GM23338 (cell line): ENCODE data around the gene MINDY4. TPM values are rescaled to one million over a fixed set of nuclear protein-coding genes. Genes with fewer than 3 reads are reported as not detected.

ENCODE experiments used
- ATAC-seq: fragments of 200-7000 bp; cut with Tn5 transposase; 3 replicates; pipeline ENCODE4 v1.9.1; 2020
- DNase-seq: peaks from one replicate; pipeline ENCODE4 v3.0.0-alpha.2; 2015; ENCODE audit warnings: low spot score
- H2AFZ ChIP-seq: fragments of 200-600 bp; sonication (generic); 2 replicates; pipeline ENCODE4 v1.8.0; 2016; ENCODE audit warnings: antibody characterized with exemption, mild to moderate bottlenecking, moderate library complexity
- H3F3A ChIP-seq: fragments of 200-600 bp; sonication (generic); replicated peaks from 2 replicates; pipeline ENCODE4 v1.8.0; 2017; ENCODE audit warnings: antibody characterized with exemption, mixed run types, low read depth
- H3K27ac ChIP-seq: fragments of 200-600 bp; sonication (generic); 2 replicates; pipeline ENCODE4 v1.6.1; 2016; ENCODE audit warnings: low read depth
- H3K27me3 ChIP-seq: fragments of 200-600 bp; sonication (generic); 2 replicates; pipeline ENCODE4 v1.8.0; 2016; ENCODE audit warnings: mild to moderate bottlenecking, mixed run types, moderate library complexity; ENCODE audit not compliant: insufficient read depth
- H3K36me3 ChIP-seq: fragments of 200-600 bp; sonication (generic); 2 replicates; pipeline ENCODE4 v1.8.0; 2016; ENCODE audit warnings: mild to moderate bottlenecking; ENCODE audit not compliant: insufficient read depth
- H3K4me1 ChIP-seq: fragments of 200-600 bp; sonication (generic); 2 replicates; pipeline ENCODE4 v1.8.0; 2016; ENCODE audit warnings: mild to moderate bottlenecking, moderate library complexity; ENCODE audit not compliant: insufficient read depth
- H3K4me2 ChIP-seq: fragments of 200-600 bp; sonication (generic); 2 replicates; pipeline ENCODE4 v1.7.1; 2017; ENCODE audit warnings: mixed run types
- H3K4me3 ChIP-seq: fragments of 200-600 bp; sonication (generic); 2 replicates; pipeline ENCODE4 v1.6.1; 2016; ENCODE audit warnings: mixed run types
- H3K79me2 ChIP-seq: fragments of 200-600 bp; sonication (generic); replicated peaks from 2 replicates; pipeline ENCODE4 v1.8.0; 2017; ENCODE audit warnings: mild to moderate bottlenecking; ENCODE audit not compliant: insufficient read depth
- H3K9me2 ChIP-seq: fragments of 200-600 bp; sonication (generic); 2 replicates; pipeline ENCODE4 v1.8.0; 2017; ENCODE audit not compliant: insufficient read depth
- H4K20me1 ChIP-seq: fragments of 200-600 bp; sonication (generic); replicated peaks from 2 replicates; pipeline ENCODE4 v1.8.0; 2017; ENCODE audit warnings: mild to moderate bottlenecking; ENCODE audit not compliant: insufficient read depth
- H3K27ac Mint-ChIP-seq: 2 replicates; pipeline ENCODE4 v1.8.0; 2020; ENCODE audit warnings: inconsistent platforms, mild to moderate bottlenecking, moderate library complexity, mixed read lengths
- H3K27me3 Mint-ChIP-seq: 3 replicates; pipeline ENCODE4 v1.8.0; 2022; ENCODE audit warnings: low read depth, mild to moderate bottlenecking, moderate library complexity, mixed read lengths, inconsistent platforms; ENCODE audit not compliant: insufficient read depth, poor library complexity
- H3K36me3 Mint-ChIP-seq: 3 replicates; pipeline ENCODE4 v1.8.0; 2021; ENCODE audit warnings: low read depth, mild to moderate bottlenecking, inconsistent platforms, moderate library complexity, mixed read lengths
- H3K4me1 Mint-ChIP-seq: 3 replicates; pipeline ENCODE4 v1.8.0; 2020; ENCODE audit warnings: mild to moderate bottlenecking, inconsistent platforms, mixed read lengths
- H3K4me3 Mint-ChIP-seq: 3 replicates; pipeline ENCODE4 v1.8.0; 2021; ENCODE audit warnings: moderate library complexity, mild to moderate bottlenecking, inconsistent platforms, mixed read lengths
- H3K9me3 Mint-ChIP-seq: 3 replicates; pipeline ENCODE4 v1.8.0; 2020; ENCODE audit warnings: moderate library complexity, mild to moderate bottlenecking, inconsistent platforms, mixed read lengths
- CREB1 ChIP-seq: fragments of 250-450 bp; sonication (Bioruptor Pico); IDR thresholded peaks from 2 replicates; pipeline ENCODE4 v1.5.0; 2020; ENCODE audit warnings: low read depth, mild to moderate bottlenecking, moderate library complexity
- EZH2 ChIP-seq: fragments of 200-600 bp; sonication (generic); IDR thresholded peaks from one replicate; pipeline ENCODE4 v1.8.0; 2017; ENCODE audit warnings: antibody characterized with exemption, mild to moderate bottlenecking, low read depth; ENCODE audit not compliant: unreplicated experiment
- JUNB ChIP-seq: IDR thresholded peaks from one replicate; pipeline ENCODE4 v1.6.1; 2016; ENCODE audit warnings: antibody characterized with exemption; ENCODE audit not compliant: unreplicated experiment
- NANOG ChIP-seq: IDR thresholded peaks from 2 replicates; pipeline ENCODE4 v1.6.1; 2016; ENCODE audit warnings: antibody characterized with exemption, borderline replicate concordance
- STAT1 ChIP-seq: IDR thresholded peaks from one replicate; pipeline ENCODE4 v1.6.1; 2016; ENCODE audit warnings: antibody characterized with exemption; ENCODE audit not compliant: unreplicated experiment
- ZNF114 ChIP-seq: fragments of 250-450 bp; sonication (Bioruptor Pico); IDR thresholded peaks from 2 replicates; pipeline ENCODE4 v1.5.0; 2020; ENCODE audit warnings: mild to moderate bottlenecking, moderate library complexity
- ZNF331 ChIP-seq: fragments of 250-450 bp; sonication (Bioruptor Pico); IDR thresholded peaks from 2 replicates; pipeline ENCODE4 v1.5.0; 2020; ENCODE audit warnings: low read depth, mild to moderate bottlenecking, moderate library complexity
- polyA plus RNA-seq: library from polyadenylated mRNA; unstranded; fragments of >200 nt; fragmentation: Nextera tagmentation; extraction: Ambion mirVana; gene quantifications from 2 replicates; pipeline ENCODE4 v1.2.1, GENCODE V29; 2016
- total RNA-seq: library from RNA; depleted of rRNA; stranded (reverse); fragments of >200 nt; shearing (Covaris generic); gene quantifications from 2 replicates; pipeline ENCODE4 v1.2.3, GENCODE V29; 2014
- TF ChIP-seq, protein P1 (sequence below), 2 experiments: fragments of 200-600 bp in 1 of 2; sonication (generic) in 1 of 2; conservative IDR thresholded peaks; 2 replicates each; pipeline versions ENCODE4 v1.5.1 to v1.6.1; 2016 to 2017; ENCODE audit warnings: antibody characterized with exemption in 2 of 2, low read depth in 2 of 2, mild to moderate bottlenecking in 2 of 2, moderate library complexity in 1 of 2
- TF ChIP-seq, protein P2 (sequence below): fragments of 250-450 bp; sonication (Bioruptor Pico); IDR thresholded peaks from 2 replicates; pipeline ENCODE4 v1.5.0; 2020; ENCODE audit warnings: mild to moderate bottlenecking, moderate library complexity
- TF ChIP-seq, protein P3 (sequence below): IDR thresholded peaks from 2 replicates; pipeline ENCODE4 v1.6.1; 2016; ENCODE audit warnings: antibody characterized with exemption
- TF ChIP-seq, protein P4 (sequence below): IDR thresholded peaks from one replicate; pipeline ENCODE4 v1.6.1; 2018; ENCODE audit warnings: antibody characterized with exemption; ENCODE audit not compliant: unreplicated experiment

Gene MINDY4
- total and polyA plus RNA-seq, 2 experiments from 2014 or later = 1.7 to 4.4 TPM

DNA sequence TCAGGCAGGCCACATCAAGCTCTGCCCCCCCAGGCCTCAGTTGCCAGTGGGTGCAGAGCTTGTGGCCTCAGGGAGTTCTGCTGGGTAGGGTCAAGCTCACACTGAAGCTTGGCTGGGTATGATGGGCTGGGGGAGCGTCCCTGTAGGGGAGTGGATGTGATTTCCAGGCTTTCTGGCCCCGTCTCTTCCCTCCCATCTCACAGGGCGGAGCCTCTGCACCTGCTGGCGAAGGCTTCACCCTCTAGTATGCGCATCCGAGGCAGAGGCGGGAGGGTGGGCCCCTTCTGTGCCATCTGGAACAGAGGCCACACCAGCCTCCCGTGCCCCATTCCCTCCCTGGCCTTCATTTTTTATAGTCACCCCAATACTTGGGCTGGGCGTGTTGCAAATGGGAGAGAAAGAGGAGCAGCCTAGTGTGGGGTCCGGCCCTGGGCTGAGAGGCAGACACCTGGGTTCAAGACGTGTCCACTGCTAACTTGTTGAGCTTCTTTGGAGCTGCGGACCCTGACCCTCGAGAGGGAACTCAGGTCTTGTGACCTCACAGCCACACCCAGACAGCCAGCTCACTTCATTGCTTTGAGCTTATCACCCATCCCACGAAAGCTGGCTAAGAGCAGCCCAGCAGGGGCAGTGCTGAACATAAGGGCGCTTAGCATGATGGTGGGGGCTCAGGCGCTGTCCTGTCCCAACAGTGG is 142.8 kb downstream of the MINDY4 start:
- no peak overlapping the region for H3K4me3 Mint-ChIP-seq
- H3K9me3 Mint-ChIP-seq = no peaks in the 10 kb centered on the region
- peaks cover 31% of the 10 kb centered on the region for H3K4me1 Mint-ChIP-seq
- no peak for DNase-seq
- ATAC-seq = peak; percentile 8; the same call in 1 of the 3 replicates
- no peaks in the 10 kb centered on the region for H3F3A ChIP-seq
- TF ChIP-seq, protein P1, sequence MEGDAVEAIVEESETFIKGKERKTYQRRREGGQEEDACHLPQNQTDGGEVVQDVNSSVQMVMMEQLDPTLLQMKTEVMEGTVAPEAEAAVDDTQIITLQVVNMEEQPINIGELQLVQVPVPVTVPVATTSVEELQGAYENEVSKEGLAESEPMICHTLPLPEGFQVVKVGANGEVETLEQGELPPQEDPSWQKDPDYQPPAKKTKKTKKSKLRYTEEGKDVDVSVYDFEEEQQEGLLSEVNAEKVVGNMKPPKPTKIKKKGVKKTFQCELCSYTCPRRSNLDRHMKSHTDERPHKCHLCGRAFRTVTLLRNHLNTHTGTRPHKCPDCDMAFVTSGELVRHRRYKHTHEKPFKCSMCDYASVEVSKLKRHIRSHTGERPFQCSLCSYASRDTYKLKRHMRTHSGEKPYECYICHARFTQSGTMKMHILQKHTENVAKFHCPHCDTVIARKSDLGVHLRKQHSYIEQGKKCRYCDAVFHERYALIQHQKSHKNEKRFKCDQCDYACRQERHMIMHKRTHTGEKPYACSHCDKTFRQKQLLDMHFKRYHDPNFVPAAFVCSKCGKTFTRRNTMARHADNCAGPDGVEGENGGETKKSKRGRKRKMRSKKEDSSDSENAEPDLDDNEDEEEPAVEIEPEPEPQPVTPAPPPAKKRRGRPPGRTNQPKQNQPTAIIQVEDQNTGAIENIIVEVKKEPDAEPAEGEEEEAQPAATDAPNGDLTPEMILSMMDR (conservative IDR thresholded peaks at IDR 0.05; ENCODE audit: low read depth in 2 of 2) = no peak
- TF ChIP-seq NANOG (no peak), JUNB (no peak), ZNF331 (CRISPR knock-in tag) (no peak), EZH2 (no peak), ZNF114 (CRISPR knock-in tag) (no peak), STAT1 (no peak), CREB1 (CRISPR knock-in tag) (no peak)
- TF ChIP-seq, protein P2, sequence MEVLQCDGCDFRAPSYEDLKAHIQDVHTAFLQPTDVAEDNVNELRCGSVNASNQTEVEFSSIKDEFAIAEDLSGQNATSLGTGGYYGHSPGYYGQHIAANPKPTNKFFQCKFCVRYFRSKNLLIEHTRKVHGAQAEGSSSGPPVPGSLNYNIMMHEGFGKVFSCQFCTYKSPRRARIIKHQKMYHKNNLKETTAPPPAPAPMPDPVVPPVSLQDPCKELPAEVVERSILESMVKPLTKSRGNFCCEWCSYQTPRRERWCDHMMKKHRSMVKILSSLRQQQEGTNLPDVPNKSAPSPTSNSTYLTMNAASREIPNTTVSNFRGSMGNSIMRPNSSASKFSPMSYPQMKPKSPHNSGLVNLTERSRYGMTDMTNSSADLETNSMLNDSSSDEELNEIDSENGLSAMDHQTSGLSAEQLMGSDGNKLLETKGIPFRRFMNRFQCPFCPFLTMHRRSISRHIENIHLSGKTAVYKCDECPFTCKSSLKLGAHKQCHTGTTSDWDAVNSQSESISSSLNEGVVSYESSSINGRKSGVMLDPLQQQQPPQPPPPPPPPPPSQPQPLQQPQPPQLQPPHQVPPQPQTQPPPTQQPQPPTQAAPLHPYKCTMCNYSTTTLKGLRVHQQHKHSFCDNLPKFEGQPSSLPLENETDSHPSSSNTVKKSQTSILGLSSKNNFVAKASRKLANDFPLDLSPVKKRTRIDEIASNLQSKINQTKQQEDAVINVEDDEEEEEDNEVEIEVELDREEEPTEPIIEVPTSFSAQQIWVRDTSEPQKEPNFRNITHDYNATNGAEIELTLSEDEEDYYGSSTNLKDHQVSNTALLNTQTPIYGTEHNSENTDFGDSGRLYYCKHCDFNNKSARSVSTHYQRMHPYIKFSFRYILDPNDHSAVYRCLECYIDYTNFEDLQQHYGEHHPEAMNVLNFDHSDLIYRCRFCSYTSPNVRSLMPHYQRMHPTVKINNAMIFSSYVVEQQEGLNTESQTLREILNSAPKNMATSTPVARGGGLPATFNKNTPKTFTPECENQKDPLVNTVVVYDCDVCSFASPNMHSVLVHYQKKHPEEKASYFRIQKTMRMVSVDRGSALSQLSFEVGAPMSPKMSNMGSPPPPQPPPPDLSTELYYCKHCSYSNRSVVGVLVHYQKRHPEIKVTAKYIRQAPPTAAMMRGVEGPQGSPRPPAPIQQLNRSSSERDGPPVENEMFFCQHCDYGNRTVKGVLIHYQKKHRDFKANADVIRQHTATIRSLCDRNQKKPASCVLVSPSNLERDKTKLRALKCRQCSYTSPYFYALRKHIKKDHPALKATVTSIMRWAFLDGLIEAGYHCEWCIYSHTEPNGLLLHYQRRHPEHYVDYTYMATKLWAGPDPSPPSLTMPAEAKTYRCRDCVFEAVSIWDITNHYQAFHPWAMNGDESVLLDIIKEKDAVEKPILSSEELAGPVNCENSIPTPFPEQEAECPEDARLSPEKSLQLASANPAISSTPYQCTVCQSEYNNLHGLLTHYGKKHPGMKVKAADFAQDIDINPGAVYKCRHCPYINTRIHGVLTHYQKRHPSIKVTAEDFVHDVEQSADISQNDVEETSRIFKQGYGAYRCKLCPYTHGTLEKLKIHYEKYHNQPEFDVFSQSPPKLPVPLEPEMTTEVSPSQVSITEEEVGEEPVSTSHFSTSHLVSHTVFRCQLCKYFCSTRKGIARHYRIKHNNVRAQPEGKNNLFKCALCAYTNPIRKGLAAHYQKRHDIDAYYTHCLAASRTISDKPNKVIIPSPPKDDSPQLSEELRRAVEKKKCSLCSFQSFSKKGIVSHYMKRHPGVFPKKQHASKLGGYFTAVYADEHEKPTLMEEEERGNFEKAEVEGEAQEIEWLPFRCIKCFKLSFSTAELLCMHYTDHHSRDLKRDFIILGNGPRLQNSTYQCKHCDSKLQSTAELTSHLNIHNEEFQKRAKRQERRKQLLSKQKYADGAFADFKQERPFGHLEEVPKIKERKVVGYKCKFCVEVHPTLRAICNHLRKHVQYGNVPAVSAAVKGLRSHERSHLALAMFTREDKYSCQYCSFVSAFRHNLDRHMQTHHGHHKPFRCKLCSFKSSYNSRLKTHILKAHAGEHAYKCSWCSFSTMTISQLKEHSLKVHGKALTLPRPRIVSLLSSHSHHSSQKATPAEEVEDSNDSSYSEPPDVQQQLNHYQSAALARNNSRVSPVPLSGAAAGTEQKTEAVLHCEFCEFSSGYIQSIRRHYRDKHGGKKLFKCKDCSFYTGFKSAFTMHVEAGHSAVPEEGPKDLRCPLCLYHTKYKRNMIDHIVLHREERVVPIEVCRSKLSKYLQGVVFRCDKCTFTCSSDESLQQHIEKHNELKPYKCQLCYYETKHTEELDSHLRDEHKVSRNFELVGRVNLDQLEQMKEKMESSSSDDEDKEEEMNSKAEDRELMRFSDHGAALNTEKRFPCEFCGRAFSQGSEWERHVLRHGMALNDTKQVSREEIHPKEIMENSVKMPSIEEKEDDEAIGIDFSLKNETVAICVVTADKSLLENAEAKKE = no peak
- TF ChIP-seq, protein P3, sequence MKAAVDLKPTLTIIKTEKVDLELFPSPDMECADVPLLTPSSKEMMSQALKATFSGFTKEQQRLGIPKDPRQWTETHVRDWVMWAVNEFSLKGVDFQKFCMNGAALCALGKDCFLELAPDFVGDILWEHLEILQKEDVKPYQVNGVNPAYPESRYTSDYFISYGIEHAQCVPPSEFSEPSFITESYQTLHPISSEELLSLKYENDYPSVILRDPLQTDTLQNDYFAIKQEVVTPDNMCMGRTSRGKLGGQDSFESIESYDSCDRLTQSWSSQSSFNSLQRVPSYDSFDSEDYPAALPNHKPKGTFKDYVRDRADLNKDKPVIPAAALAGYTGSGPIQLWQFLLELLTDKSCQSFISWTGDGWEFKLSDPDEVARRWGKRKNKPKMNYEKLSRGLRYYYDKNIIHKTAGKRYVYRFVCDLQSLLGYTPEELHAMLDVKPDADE = no peak
- TF ChIP-seq, protein P4, sequence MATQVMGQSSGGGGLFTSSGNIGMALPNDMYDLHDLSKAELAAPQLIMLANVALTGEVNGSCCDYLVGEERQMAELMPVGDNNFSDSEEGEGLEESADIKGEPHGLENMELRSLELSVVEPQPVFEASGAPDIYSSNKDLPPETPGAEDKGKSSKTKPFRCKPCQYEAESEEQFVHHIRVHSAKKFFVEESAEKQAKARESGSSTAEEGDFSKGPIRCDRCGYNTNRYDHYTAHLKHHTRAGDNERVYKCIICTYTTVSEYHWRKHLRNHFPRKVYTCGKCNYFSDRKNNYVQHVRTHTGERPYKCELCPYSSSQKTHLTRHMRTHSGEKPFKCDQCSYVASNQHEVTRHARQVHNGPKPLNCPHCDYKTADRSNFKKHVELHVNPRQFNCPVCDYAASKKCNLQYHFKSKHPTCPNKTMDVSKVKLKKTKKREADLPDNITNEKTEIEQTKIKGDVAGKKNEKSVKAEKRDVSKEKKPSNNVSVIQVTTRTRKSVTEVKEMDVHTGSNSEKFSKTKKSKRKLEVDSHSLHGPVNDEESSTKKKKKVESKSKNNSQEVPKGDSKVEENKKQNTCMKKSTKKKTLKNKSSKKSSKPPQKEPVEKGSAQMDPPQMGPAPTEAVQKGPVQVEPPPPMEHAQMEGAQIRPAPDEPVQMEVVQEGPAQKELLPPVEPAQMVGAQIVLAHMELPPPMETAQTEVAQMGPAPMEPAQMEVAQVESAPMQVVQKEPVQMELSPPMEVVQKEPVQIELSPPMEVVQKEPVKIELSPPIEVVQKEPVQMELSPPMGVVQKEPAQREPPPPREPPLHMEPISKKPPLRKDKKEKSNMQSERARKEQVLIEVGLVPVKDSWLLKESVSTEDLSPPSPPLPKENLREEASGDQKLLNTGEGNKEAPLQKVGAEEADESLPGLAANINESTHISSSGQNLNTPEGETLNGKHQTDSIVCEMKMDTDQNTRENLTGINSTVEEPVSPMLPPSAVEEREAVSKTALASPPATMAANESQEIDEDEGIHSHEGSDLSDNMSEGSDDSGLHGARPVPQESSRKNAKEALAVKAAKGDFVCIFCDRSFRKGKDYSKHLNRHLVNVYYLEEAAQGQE = no peak
- H3K27me3 ChIP-seq = no peaks in the 10 kb centered on the region
- H3K27ac Mint-ChIP-seq = no peak overlapping the region
- H3K79me2 ChIP-seq = no peaks in the 10 kb centered on the region
- no peak overlapping the region for H2AFZ ChIP-seq
- no peaks in the 10 kb centered on the region for H3K4me1 ChIP-seq
- H3K27me3 Mint-ChIP-seq = peaks cover 9% of the 10 kb centered on the region
- no peak overlapping the region for H3K27ac ChIP-seq
- H3K9me2 ChIP-seq = no peaks in the 10 kb centered on the region
- no peaks in the 10 kb centered on the region for H4K20me1 ChIP-seq
- no peaks in the 10 kb centered on the region; the same call in 2 of the 3 replicates for H3K36me3 Mint-ChIP-seq
- H3K36me3 ChIP-seq = no peaks in the 10 kb centered on the region
- H3K4me2 ChIP-seq = no peak overlapping the region
- H3K4me3 ChIP-seq = no peak overlapping the region
